ENCODE data around the gene CLCN5. TPM values are rescaled to one million over a fixed set of nuclear protein-coding genes. Genes with fewer than 3 reads are reported as not detected.
A peak's percentile ranks its signal among the peaks of the same experiment; 100 is the strongest.

The CLCN5 gene
- total and polyA plus RNA-seq, 2 experiments from 2014 or later, result 11.0 to 50.6 TPM

- Histone ChIP-seq H2AFZ (no peak overlapping the region), H3K36me3 (replicated peaks; ENCODE audit: insufficient read depth, low read depth) (no peaks in the 10 kb centered on the region), H3K27me3 (no peaks in the 10 kb centered on the region), H3K27ac (no peak overlapping the region), H3K79me2 (no peaks in the 10 kb centered on the region), H3K4me3 (no peak overlapping the region), H3K4me1 (ENCODE audit: insufficient read depth) (peaks cover 6% of the 10 kb centered on the region), H3K4me2 (no peak overlapping the region), H3K9me2 (replicated peaks; ENCODE audit: insufficient read depth) (no peaks in the 10 kb centered on the region), H4K20me1 (ENCODE audit: insufficient read depth, poor library complexity, severe bottlenecking) (no peaks in the 10 kb centered on the region), H3K9me3 (ENCODE audit: low read depth) (no peaks in the 10 kb centered on the region)
- no peak for TF ChIP-seq EZH2phosphoT487 (IDR thresholded peaks at IDR 0.05; ENCODE audit: low read depth, severe bottlenecking, unreplicated experiment)
- no peak for TF ChIP-seq EZH2 (IDR thresholded peaks at IDR 0.05; ENCODE audit: borderline replicate concordance)
- TF ChIP-seq, protein P1, sequence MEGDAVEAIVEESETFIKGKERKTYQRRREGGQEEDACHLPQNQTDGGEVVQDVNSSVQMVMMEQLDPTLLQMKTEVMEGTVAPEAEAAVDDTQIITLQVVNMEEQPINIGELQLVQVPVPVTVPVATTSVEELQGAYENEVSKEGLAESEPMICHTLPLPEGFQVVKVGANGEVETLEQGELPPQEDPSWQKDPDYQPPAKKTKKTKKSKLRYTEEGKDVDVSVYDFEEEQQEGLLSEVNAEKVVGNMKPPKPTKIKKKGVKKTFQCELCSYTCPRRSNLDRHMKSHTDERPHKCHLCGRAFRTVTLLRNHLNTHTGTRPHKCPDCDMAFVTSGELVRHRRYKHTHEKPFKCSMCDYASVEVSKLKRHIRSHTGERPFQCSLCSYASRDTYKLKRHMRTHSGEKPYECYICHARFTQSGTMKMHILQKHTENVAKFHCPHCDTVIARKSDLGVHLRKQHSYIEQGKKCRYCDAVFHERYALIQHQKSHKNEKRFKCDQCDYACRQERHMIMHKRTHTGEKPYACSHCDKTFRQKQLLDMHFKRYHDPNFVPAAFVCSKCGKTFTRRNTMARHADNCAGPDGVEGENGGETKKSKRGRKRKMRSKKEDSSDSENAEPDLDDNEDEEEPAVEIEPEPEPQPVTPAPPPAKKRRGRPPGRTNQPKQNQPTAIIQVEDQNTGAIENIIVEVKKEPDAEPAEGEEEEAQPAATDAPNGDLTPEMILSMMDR (IDR thresholded peaks at IDR 0.05; ENCODE audit: poor library complexity), result no peak
- 74% methylated on average over 5 of the region's 5 CpGs for WGBS (ENCODE audit: low lambda C conversion rate, missing lambda C conversion rate)
- no peak for DNase-seq (ENCODE audit: low spot score)
Observed at GRCh38 chrX:50103866-50104566, 181.6 kb downstream of the CLCN5 start.

GRCh38 chrX:50106051-50106675 lies 183.8 kb downstream of the CLCN5 start:
- WGBS (ENCODE audit: low lambda C conversion rate, missing lambda C conversion rate), result 61% methylated on average over 6 of the region's 6 CpGs
- Histone ChIP-seq H3K9me3 (ENCODE audit: low read depth) (no peaks in the 10 kb centered on the region), H3K79me2 (no peaks in the 10 kb centered on the region), H2AFZ (no peak overlapping the region), H3K4me2 (no peak overlapping the region), H3K9me2 (replicated peaks; ENCODE audit: insufficient read depth) (no peaks in the 10 kb centered on the region), H4K20me1 (ENCODE audit: insufficient read depth, poor library complexity, severe bottlenecking) (no peaks in the 10 kb centered on the region), H3K36me3 (replicated peaks; ENCODE audit: insufficient read depth, low read depth) (no peaks in the 10 kb centered on the region), H3K27me3 (no peaks in the 10 kb centered on the region), H3K27ac (peak overlapping the region; percentile 74), H3K4me1 (ENCODE audit: insufficient read depth) (peaks cover 6% of the 10 kb centered on the region), H3K4me3 (no peak overlapping the region)
- no peak for TF ChIP-seq EZH2phosphoT487 (IDR thresholded peaks at IDR 0.05; ENCODE audit: low read depth, severe bottlenecking, unreplicated experiment)
- TF ChIP-seq, protein P1 (IDR thresholded peaks at IDR 0.05; ENCODE audit: poor library complexity), result no peak
- TF ChIP-seq EZH2 (IDR thresholded peaks at IDR 0.05; ENCODE audit: borderline replicate concordance), result no peak
- no peak for DNase-seq (ENCODE audit: low spot score)

DNA sequence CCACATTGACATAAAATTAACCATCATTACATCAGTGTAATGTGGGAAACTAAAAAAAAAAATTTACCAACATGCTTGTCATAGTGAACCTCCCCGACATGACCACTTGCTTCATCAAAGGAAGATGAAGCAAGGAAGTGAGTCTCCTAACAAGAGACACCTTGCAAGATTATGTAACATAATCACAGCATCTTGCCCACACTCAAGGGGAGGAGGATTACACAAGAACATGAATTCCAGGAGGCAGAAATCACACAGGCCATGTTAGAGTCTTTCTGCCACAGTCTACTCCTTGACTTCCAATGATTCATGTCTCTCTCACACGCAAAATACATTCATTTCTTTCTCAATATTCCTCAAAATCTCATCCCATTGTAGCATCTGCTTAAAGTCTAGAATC lies 185.1 kb downstream of the CLCN5 start:
- no peak for DNase-seq (ENCODE audit: low spot score)
- Histone ChIP-seq H3K4me1 (ENCODE audit: insufficient read depth) (peaks cover 6% of the 10 kb centered on the region), H3K4me3 (no peak overlapping the region), H3K4me2 (no peak overlapping the region), H3K27ac (peak overlapping the region; percentile 74), H3K79me2 (no peaks in the 10 kb centered on the region), H3K9me2 (replicated peaks; ENCODE audit: insufficient read depth) (no peaks in the 10 kb centered on the region), H3K36me3 (replicated peaks; ENCODE audit: insufficient read depth, low read depth) (no peaks in the 10 kb centered on the region), H3K9me3 (ENCODE audit: low read depth) (no peaks in the 10 kb centered on the region), H3K27me3 (no peaks in the 10 kb centered on the region), H4K20me1 (ENCODE audit: insufficient read depth, poor library complexity, severe bottlenecking) (no peaks in the 10 kb centered on the region), H2AFZ (no peak overlapping the region)
- WGBS (ENCODE audit: low lambda C conversion rate, missing lambda C conversion rate), result 66% methylated on average over 2 of the region's 2 CpGs
- TF ChIP-seq EZH2 (IDR thresholded peaks at IDR 0.05; ENCODE audit: borderline replicate concordance) (no peak), EZH2phosphoT487 (IDR thresholded peaks at IDR 0.05; ENCODE audit: low read depth, severe bottlenecking, unreplicated experiment) (no peak)
- TF ChIP-seq, protein P1 (IDR thresholded peaks at IDR 0.05; ENCODE audit: poor library complexity), result no peak
